LNCaP clone FGC (cell line): ENCODE results near the gene COL10A1.

ENCODE experiments used
- DNase-seq: peaks from one replicate; pipeline ENCODE4 v3.0.0-alpha.2; 2011; ENCODE audit warnings: low read depth
- H3K4me3 ChIP-seq: 2 replicates; pipeline ENCODE4 v1.5.1; 2011; ENCODE audit warnings: mild to moderate bottlenecking, low read depth, low read length, control low read depth
- TF ChIP-seq, protein P1 (sequence below): IDR thresholded peaks from 2 replicates; pipeline ENCODE4 v1.5.1; 2012; ENCODE audit warnings: mild to moderate bottlenecking; ENCODE audit not compliant: control insufficient read depth, insufficient read depth; ENCODE audit errors: extremely low read depth

The COL10A1 gene

DNA sequence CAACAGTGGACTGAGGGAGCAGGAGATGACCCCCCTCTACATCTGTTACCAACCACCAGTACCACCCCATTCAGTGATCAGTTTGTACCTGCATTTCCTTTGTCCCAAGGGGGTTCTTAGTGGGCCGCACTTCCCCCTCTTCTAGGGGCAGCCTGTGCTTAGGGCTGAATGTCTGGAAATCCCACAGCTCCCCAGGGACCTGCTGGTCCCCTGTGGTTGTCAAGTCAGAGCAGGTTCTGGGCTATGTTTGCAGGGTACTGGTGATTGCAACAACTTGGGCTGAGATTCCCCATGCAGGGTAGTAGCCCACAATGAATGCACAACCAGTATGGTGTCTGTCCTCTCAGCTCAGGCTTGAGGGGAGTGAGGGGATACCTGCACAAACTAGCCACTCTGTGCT lies 39.7 kb upstream of the COL10A1 start:
- TF ChIP-seq, protein P1, sequence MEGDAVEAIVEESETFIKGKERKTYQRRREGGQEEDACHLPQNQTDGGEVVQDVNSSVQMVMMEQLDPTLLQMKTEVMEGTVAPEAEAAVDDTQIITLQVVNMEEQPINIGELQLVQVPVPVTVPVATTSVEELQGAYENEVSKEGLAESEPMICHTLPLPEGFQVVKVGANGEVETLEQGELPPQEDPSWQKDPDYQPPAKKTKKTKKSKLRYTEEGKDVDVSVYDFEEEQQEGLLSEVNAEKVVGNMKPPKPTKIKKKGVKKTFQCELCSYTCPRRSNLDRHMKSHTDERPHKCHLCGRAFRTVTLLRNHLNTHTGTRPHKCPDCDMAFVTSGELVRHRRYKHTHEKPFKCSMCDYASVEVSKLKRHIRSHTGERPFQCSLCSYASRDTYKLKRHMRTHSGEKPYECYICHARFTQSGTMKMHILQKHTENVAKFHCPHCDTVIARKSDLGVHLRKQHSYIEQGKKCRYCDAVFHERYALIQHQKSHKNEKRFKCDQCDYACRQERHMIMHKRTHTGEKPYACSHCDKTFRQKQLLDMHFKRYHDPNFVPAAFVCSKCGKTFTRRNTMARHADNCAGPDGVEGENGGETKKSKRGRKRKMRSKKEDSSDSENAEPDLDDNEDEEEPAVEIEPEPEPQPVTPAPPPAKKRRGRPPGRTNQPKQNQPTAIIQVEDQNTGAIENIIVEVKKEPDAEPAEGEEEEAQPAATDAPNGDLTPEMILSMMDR: no peak
- no peak overlapping the region for H3K4me3 ChIP-seq
- no peak for DNase-seq

DNA sequence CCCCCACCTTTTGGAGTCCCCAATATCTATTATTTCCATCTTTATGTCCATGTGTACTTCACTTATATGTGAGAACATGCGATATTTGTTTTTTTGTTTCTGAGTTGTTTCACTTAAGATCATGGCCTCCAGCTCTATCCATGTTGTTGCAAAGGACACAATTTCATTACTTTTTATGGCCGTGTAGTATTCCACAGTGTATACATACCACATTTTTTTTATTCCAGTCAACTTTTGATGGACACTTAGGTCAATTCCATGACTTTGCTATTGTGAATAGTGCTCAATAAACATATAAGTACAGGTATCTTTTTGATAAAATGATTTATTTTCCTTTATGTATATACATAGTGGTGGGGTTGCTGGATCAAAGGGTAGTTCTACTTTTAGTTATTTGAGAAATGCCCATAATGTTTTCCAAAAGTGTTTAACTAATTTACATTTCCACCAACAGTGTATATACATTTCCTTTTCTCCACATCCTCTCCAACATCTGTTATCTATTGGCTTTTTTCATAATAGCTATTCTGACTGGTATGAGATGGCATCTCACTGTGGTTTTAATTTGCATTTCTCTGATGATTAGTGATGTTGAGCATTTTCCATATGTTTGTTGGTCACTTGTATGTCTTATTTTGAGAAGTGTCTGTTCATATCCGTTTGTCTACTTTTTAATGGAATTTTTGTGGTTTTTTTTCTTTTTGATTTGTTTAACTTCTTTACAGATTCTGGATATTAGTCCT lies 34.0 kb upstream of the COL10A1 start:
- H3K4me3 ChIP-seq: no peak overlapping the region
- no peak for DNase-seq
- TF ChIP-seq, protein P1: no peak

DNA sequence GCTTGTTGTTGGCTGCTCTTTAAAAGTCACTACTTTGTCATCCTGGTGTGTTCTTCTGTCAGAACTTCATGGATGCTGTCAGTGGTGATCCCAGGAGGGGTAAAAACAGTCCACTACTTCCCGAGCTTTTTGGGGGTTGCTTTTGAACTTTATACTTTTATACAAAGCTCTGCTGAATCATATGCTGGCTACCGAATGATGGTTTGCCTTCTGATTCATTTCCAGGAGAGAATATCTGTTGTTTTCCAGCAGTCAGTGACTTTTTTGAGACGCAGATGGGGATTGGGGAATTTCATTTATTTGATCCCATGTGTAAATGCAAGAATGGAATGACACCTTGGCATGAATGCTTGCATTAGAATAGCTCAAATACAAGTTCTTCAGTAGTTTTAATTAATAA lies 32.7 kb upstream of the COL10A1 start:
- TF ChIP-seq, protein P1: no peak

DNA sequence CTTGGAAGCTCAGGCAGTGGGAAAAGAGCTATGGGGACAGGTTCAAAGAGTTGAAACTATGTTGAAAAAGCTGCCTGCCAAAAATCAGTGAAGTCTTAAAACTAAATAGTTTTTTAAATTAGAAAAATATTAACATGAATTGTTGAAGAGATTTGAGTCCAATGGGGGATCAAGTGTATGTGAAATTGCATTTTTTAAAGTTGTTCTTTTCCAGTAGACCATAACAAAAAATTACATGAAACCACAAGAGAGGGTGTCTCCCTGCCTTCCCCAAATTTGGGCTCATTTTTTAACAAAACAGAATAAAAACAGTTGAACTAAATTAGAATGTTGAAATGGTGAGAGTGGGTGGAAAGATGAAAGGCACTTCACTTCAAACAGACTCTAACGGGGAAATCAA lies 31.5 kb upstream of the COL10A1 start:
- DNase-seq: no peak
- TF ChIP-seq, protein P1: no peak
- no peak overlapping the region for H3K4me3 ChIP-seq

More for the DNA sequence above, 32.7 kb upstream of the COL10A1 start:
- DNase-seq: no peak
- H3K4me3 ChIP-seq: no peak overlapping the region

DNA sequence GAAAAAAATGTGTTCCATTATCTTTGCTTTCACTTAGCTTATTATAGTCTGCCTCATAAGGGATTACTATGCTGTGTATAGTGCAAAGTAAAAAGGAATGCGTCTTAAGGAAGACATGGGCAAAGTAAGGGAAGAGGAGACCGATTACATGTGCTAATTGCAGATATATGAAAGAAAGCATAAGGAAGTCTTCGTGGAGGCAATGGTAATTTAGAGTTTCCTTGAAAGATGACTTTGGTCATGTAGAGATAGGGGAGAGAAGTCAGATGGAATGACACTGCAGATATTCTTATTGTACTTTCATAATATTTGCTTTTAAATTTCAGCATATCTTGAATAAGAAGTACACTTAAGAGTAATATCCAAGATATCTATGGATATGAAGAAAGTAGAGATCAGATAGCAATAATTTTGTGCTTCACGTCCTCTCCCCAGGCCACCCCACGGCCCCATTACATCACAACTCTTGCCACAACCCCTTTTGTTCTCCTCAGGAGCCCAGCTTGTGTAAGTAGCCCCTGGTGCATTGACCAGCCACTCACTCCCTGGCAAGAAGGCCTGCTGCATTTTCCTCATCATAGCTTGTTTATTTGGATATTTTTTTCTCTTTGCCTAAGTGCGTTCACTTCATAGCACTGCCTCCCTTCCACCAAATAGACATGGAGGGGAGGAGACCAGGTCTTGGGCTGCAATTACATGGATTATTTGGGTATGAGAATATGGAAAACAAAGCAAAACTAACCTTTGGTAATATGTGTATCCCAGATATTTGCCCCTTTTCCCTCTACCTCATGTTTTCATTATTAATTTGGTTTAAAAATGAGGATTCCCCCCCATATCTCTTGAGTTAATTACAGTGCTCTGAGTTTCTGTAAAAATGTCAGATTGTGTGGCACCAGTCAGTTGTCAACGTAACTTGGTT lies 30.7 kb upstream of the COL10A1 start:
- TF ChIP-seq, protein P1: no peak
- H3K4me3 ChIP-seq: no peak overlapping the region
- DNase-seq: no peak

DNA sequence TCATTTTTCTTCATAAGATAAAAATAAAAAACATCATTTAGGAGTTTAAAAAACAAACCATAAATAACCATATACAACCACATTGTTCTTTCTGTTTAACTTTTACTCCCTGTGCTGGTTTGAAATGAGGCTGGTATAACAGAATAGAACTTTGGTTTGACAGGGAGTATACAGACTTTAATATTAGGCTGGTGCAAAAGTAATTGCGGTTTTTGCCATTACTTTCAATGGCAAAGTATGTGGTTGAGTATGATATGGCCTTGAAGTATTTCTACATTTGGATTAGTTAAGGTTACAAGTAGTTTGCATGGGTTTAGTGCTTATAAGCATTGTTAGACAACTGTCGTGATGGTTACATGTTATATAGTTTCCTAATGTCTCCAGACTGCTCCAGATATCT lies 29.0 kb upstream of the COL10A1 start:
- DNase-seq: no peak
- TF ChIP-seq, protein P1: no peak
- H3K4me3 ChIP-seq: no peak overlapping the region

DNA sequence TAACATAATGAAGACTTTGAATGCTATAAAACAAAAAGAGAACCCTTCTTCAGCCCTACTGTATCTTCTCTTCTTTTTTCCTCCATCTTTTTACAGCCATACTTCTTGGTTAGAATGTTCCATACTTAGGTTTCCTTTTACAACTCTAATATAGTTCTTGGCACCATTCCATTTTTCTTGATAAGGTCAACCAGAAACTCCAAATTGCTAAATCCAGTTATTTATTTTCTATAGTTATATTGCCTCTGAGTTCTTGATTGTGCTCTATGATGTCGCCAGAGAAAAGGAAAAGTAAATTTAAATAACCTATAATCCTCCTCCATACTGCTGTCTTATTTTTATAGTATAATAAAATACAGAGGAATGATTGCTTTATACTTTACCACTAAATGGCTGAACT lies 26.7 kb upstream of the COL10A1 start:
- TF ChIP-seq, protein P1: no peak
- DNase-seq: no peak

More for the DNA sequence above, 26.7 kb upstream of the COL10A1 start:
- no peak overlapping the region for H3K4me3 ChIP-seq
